Testis (tissue), 2 donors: ENCODE data around the gene HOXD1.

Experiments
- CTCF ChIP-seq, 3 experiments: fragments of 450-650 bp in 2 of 3; fragments of 200-600 bp in 1 of 3; sonication (generic) in 1 of 3; IDR thresholded peaks; one replicate each; pipeline ENCODE4 v1.5.1; 2016 to 2019; ENCODE audit warnings: antibody characterized with exemption in 3 of 3, mild to moderate bottlenecking in 2 of 3, moderate library complexity in 1 of 3
- POLR2A ChIP-seq: fragments of 450-650 bp; IDR thresholded peaks from one replicate; pipeline ENCODE4 v1.6.1; 2017; ENCODE audit warnings: antibody characterized with exemption, mild to moderate bottlenecking, moderate library complexity

- TF ChIP-seq CTCF (IDR thresholded peaks at IDR 0.05) (no peak), POLR2A (no peak)
These were observed 14.1 kb upstream of the HOXD1 start for GRCh38 chr2:176174382-176174823.
